Activated CD4-positive, alpha-beta T cell treated with anti-CD3 and anti-CD28 coated beads for 36 hours (primary cell): ENCODE measurements around the gene KCTD6. TPM values are rescaled to one million over a fixed set of nuclear protein-coding genes. Genes with fewer than 3 reads are reported as not detected.
"Not testable (repeated sequence)": the region's sequence is repeated elsewhere in the genome, so short reads cannot be mapped to it uniquely, and the experiment has no call there.

ENCODE experiments used
- ATAC-seq: fragments of 200-7000 bp; cut with Tn5 transposase; one replicate; pipeline ENCODE4 v1.10.0; 2021; ENCODE audit warnings: mild to moderate bottlenecking, moderate library complexity
- CTCF ChIA-PET: fragments of 350-600 bp; sonication (Branson Sonifier 250); formaldehyde crosslinking; loops from one replicate; lab custom pipeline; 2021; ENCODE audit warnings: antibody characterized with exemption; lab: Charles Lee
- POLR2A ChIA-PET: fragments of 350-600 bp; sonication (Branson Sonifier 250); formaldehyde crosslinking; loops from one replicate; lab custom pipeline; 2021; ENCODE audit warnings: antibody characterized with exemption, inconsistent platforms; lab: Charles Lee
- DNase-seq: peaks from one replicate; pipeline ENCODE4 v3.0.0-alpha.2; 2020
- H3K27ac Mint-ChIP-seq: one replicate; pipeline ENCODE4 v1.8.0; 2021; ENCODE audit warnings: mixed read lengths
- H3K27me3 Mint-ChIP-seq: one replicate; pipeline ENCODE4 v1.8.0; 2021; ENCODE audit warnings: mixed read lengths
- H3K36me3 Mint-ChIP-seq: one replicate; pipeline ENCODE4 v1.8.0; 2021; ENCODE audit warnings: low read depth, mixed read lengths
- H3K4me1 Mint-ChIP-seq: one replicate; pipeline ENCODE4 v1.8.0; 2021; ENCODE audit warnings: mixed read lengths
- H3K4me3 Mint-ChIP-seq: one replicate; pipeline ENCODE4 v1.8.0; 2021; ENCODE audit warnings: mild to moderate bottlenecking, moderate library complexity, mixed read lengths
- H3K9me3 Mint-ChIP-seq: one replicate; pipeline ENCODE4 v1.8.0; 2021; ENCODE audit warnings: low read depth, mixed read lengths
- intact Hi-C, 2 experiments: fragments of 100-400 bp; cut with DNase I in 1 of 2; cut with micrococcal nuclease in 1 of 2; formaldehyde crosslinking; loops; one replicate each; pipeline versions ENCODE4 v1.14.2 to v1.15.1; 2022 to 2024; cut with DNase I, micrococcal nuclease
- total RNA-seq, 2 experiments: library from RNA; stranded (reverse); gene quantifications; one replicate each; pipeline ENCODE4 v1.2.3, GENCODE V29; 2021

KCTD6 gene
- total RNA-seq, 2 experiments from 2014 or later = 7.1 to 7.9 TPM

DNA sequence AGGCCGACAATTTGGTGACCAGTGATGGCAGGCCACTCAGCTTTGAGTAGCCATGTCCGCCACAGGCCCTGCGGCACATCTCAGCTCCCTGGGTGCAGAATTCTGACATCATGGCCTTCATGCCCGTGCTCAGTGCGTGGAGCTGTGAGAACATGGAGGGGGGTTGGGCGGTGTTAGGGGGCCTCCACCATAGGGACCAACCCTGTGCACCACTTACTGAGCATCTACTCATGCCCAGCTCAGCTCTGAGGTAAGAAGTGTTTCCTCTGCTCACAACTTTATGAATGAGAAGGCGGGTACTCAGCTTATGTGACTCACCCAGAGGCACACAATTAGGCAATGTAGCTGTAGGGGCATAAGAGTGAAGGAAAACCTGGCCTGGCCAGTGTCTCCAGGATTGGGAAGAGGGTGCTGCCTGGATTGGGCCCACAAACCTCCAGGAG lies 34.6 kb downstream of the KCTD6 start:
- intact Hi-C loops = no loop called here
- DNase-seq (no peak), ATAC-seq (peak; percentile 88)
- Mint-ChIP-seq H3K9me3 (no peaks in the 10 kb centered on the region), H3K27ac (no peak overlapping the region), H3K36me3 (no peaks in the 10 kb centered on the region), H3K4me3 (no peak overlapping the region), H3K27me3 (no peaks in the 10 kb centered on the region), H3K4me1 (no peaks in the 10 kb centered on the region)
- ChIA-PET CTCF (no interaction called here), POLR2A (no interaction called here)

GRCh38 chr3:58527440-58527839 lies 35.5 kb downstream of the KCTD6 start:
- intact Hi-C loops, H3K4me1 Mint-ChIP-seq, ATAC-seq, H3K4me3 Mint-ChIP-seq, H3K36me3 Mint-ChIP-seq, POLR2A ChIA-PET, H3K27me3 Mint-ChIP-seq, H3K9me3 Mint-ChIP-seq, H3K27ac Mint-ChIP-seq, DNase-seq: not testable (repeated sequence)
- CTCF ChIA-PET = interaction anchor here (0.6 to 2.1 kb wide), 4 partner anchors 10 to 1191 kb away, joined by 3 to 7 read pairs (median 4); no protein-coding TSS in a partner anchor

DNA sequence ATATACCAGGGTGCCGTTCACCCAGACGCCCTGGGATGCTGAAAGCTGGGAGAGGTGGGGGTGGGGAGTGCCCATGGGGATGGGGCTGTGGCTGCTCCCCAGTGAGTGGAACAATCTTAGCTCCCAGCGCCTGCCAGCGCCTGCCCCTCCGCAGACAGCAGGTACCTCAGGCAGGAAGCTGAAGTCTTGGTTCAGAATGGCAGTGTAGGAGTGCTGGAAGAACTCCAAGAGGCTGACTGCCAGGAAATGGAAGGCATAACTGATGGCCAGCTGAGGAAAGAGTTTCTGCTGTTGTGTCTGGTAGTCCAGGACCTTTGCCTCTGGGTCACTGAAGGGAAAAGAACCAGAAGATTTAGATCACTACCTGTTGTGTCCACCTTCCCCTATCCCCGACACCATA lies 36.7 kb downstream of the KCTD6 start:
- DNase-seq = no peak
- no peaks in the 10 kb centered on the region for H3K9me3 Mint-ChIP-seq
- peaks cover 13% of the 10 kb centered on the region for H3K4me1 Mint-ChIP-seq
- H3K36me3 Mint-ChIP-seq = no peaks in the 10 kb centered on the region
- H3K27me3 Mint-ChIP-seq = no peaks in the 10 kb centered on the region
- ChIA-PET CTCF (interaction anchor here (0.6 to 2.3 kb wide), 6 partner anchors 10 to 222 kb away, joined by 3 to 15 read pairs (median 5); partner anchors contain the start of genes HTD2, KCTD6 and RPP14), POLR2A (interaction anchor here (0.8 kb wide), 1 partner anchor 222 kb away, joined by 4 read pairs; the partner anchor contains the start of genes HTD2 and RPP14)
- intact Hi-C loops = no loop called here
- ATAC-seq = no peak
- no peak overlapping the region for H3K27ac Mint-ChIP-seq
- no peak overlapping the region for H3K4me3 Mint-ChIP-seq

GRCh38 chr3:58529516-58530353 lies 37.8 kb downstream of the KCTD6 start:
- intact Hi-C loops = loop anchor here (5.0 kb wide), 2 partner anchors 117 to 207 kb away; no protein-coding TSS in a partner anchor
- H3K27me3 Mint-ChIP-seq = no peaks in the 10 kb centered on the region
- no peaks in the 10 kb centered on the region for H3K9me3 Mint-ChIP-seq
- no peak overlapping the region for H3K4me3 Mint-ChIP-seq
- no peaks in the 10 kb centered on the region for H3K36me3 Mint-ChIP-seq
- CTCF ChIA-PET = interaction anchor here (0.5 to 2.3 kb wide), 7 partner anchors 13 to 223 kb away, joined by 3 to 15 read pairs (median 4); partner anchors contain the start of genes FAM107A, HTD2, KCTD6 and RPP14
- POLR2A ChIA-PET = interaction anchor here (0.8 kb wide), 1 partner anchor 35 kb away, joined by 4 read pairs; no protein-coding TSS in a partner anchor
- peaks cover 13% of the 10 kb centered on the region for H3K4me1 Mint-ChIP-seq
- ATAC-seq = no peak
- no peak overlapping the region for H3K27ac Mint-ChIP-seq
- peak; percentile 38 for DNase-seq

- intact Hi-C loops = loop anchor here (5.0 kb wide), 2 partner anchors 118 to 208 kb away; no protein-coding TSS in a partner anchor
- Mint-ChIP-seq H3K36me3 (no peaks in the 10 kb centered on the region), H3K4me3 (no peak overlapping the region), H3K4me1 (peaks cover 13% of the 10 kb centered on the region), H3K9me3 (no peaks in the 10 kb centered on the region), H3K27ac (no peak overlapping the region), H3K27me3 (no peaks in the 10 kb centered on the region)
- ChIA-PET CTCF (interaction anchor here (0.9 to 1.8 kb wide), 4 partner anchors 27 to 224 kb away, joined by 3 to 6 read pairs (median 4); partner anchors contain the start of genes HTD2 and RPP14), POLR2A (interaction anchor here (0.8 kb wide), 1 partner anchor 35 kb away, joined by 4 read pairs; no protein-coding TSS in a partner anchor)
- ATAC-seq (no peak), DNase-seq (no peak)
Measured at GRCh38 chr3:58530354-58530865, 38.5 kb downstream of the KCTD6 start.

- H3K4me1 Mint-ChIP-seq = peaks cover 13% of the 10 kb centered on the region
- intact Hi-C loops = loop anchor here (5.0 kb wide), 2 partner anchors 119 to 209 kb away; no protein-coding TSS in a partner anchor
- ChIA-PET POLR2A (interaction anchor here (0.5 kb wide), 1 partner anchor 224 kb away, joined by 3 read pairs; no protein-coding TSS in a partner anchor), CTCF (interaction anchor here (0.5 to 1.8 kb wide), 8 partner anchors 15 to 575 kb away, joined by 3 to 6 read pairs (median 3); no protein-coding TSS in a partner anchor)
- H3K27ac Mint-ChIP-seq = no peak overlapping the region
- ATAC-seq (no peak), DNase-seq (no peak)
- H3K27me3 Mint-ChIP-seq = no peaks in the 10 kb centered on the region
- no peaks in the 10 kb centered on the region for H3K9me3 Mint-ChIP-seq
- no peak overlapping the region for H3K4me3 Mint-ChIP-seq
- H3K36me3 Mint-ChIP-seq = no peaks in the 10 kb centered on the region
Measured at GRCh38 chr3:58531555-58531954, 39.7 kb downstream of the KCTD6 start.

DNA sequence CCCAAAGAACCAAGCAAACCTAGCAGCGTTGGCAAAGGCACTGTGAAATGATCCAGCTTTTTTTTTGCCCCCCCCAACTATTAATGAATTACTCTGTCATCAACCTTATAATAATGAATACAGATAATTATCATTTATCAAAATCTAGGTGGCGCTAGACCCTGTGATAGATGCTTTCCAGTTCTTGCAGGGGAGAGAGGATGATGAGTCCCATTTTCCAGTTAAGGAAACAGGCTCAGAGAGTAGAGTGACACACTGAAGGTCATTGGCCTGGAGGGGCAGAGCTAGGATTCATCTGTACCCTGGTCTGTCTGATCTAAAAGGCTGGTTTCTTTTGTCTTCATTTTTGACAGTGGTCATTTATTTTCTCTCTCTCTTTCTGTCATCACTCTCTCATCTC lies 40.1 kb downstream of the KCTD6 start:
- no peaks in the 10 kb centered on the region for H3K27me3 Mint-ChIP-seq
- ChIA-PET CTCF (interaction anchor here (0.8 to 3.2 kb wide), 6 partner anchors 16 to 225 kb away, joined by 3 to 12 read pairs (median 4); partner anchors contain the start of gene KCTD6), POLR2A (interaction anchor here (0.5 kb wide), 1 partner anchor 225 kb away, joined by 3 read pairs; no protein-coding TSS in a partner anchor)
- peak; percentile 25 for ATAC-seq
- peaks cover 13% of the 10 kb centered on the region for H3K4me1 Mint-ChIP-seq
- no peak overlapping the region for H3K4me3 Mint-ChIP-seq
- no peak overlapping the region for H3K27ac Mint-ChIP-seq
- no peak for DNase-seq
- intact Hi-C loops = loop anchor here (1.0 to 5.0 kb wide), 12 partner anchors 40 to 525 kb away; partner anchors contain the start of genes HTD2 (in 2 of the 2), PDHB (in 2 of the 2), RPP14 (in 2 of the 2) and ABHD6 (in 1 of the 2)
- H3K9me3 Mint-ChIP-seq = no peaks in the 10 kb centered on the region
- H3K36me3 Mint-ChIP-seq = no peaks in the 10 kb centered on the region

DNA sequence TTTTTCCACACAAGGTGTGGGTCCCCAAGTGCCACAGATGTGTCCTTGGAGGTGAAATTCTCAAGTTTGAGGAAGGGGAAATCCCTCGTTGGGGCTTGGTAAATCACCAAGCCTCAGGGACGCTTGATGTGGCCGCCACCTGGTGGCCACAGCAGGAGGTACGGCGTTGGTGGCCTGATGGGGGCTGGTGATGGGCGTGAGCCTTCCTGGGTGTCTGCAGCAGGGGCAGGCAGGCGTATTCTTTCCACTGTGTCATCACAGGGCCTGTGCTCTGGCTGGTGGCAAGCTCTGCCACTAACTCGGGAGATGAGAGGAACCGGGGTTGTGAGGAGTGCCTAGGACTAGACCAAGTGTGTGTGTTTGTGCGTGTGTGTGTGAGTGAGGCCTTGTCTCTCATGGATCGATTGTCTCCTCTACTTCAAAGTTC lies 40.9 kb downstream of the KCTD6 start:
- H3K27me3 Mint-ChIP-seq = no peaks in the 10 kb centered on the region
- H3K27ac Mint-ChIP-seq = peak overlapping the region; percentile 67
- H3K36me3 Mint-ChIP-seq = no peaks in the 10 kb centered on the region
- ChIA-PET CTCF (interaction anchor here (0.6 to 3.2 kb wide), 5 partner anchors 23 to 117 kb away, joined by 3 to 12 read pairs (median 4); partner anchors contain the start of gene KCTD6), POLR2A (no interaction called here)
- H3K4me3 Mint-ChIP-seq = no peak overlapping the region
- peak; percentile 92 for DNase-seq
- intact Hi-C loops = loop anchor here (1.0 to 5.0 kb wide), 12 partner anchors 41 to 526 kb away; partner anchors contain the start of genes HTD2 (in 2 of the 2), PDHB (in 2 of the 2), RPP14 (in 2 of the 2) and ABHD6 (in 1 of the 2)
- H3K4me1 Mint-ChIP-seq = peaks cover 13% of the 10 kb centered on the region
- H3K9me3 Mint-ChIP-seq = no peaks in the 10 kb centered on the region
- ATAC-seq = peak; percentile 97

GRCh38 chr3:58534592-58535494 lies 42.9 kb downstream of the KCTD6 start:
- ChIA-PET CTCF (interaction anchor here (1.0 to 3.2 kb wide), 5 partner anchors 32 to 180 kb away, joined by 3 to 12 read pairs (median 6); partner anchors contain the start of gene KCTD6), POLR2A (no interaction called here)
- H3K27me3 Mint-ChIP-seq = no peaks in the 10 kb centered on the region
- no peak for ATAC-seq
- H3K27ac Mint-ChIP-seq = no peak overlapping the region
- no peak for DNase-seq
- H3K4me3 Mint-ChIP-seq = no peak overlapping the region
- no peaks in the 10 kb centered on the region for H3K9me3 Mint-ChIP-seq
- H3K4me1 Mint-ChIP-seq = peaks cover 13% of the 10 kb centered on the region
- intact Hi-C loops = loop anchor here (5.0 kb wide), 2 partner anchors 123 to 213 kb away; no protein-coding TSS in a partner anchor
- H3K36me3 Mint-ChIP-seq = no peaks in the 10 kb centered on the region
